Measurements from ENCODE around the gene EPB41. TPM values are rescaled to one million over a fixed set of nuclear protein-coding genes. Genes with fewer than 3 reads are reported as not detected.

The EPB41 gene
- total and polyA plus RNA-seq, 9 of the 15 experiments (the other 6 are each of a cell fraction or from before 2014, with no cell fraction given) = 3.7 to 213 (median 141) TPM

GRCh38 chr1:28973596-28974421, 59.4 kb downstream of the EPB41 start:
- H3K9me3 ChIP-seq (replicated peaks; ENCODE audit: control insufficient read depth, insufficient read depth, low read depth, low read length) = no peaks in the 10 kb centered on the region
- H3K4me3 ChIP-seq = no peak overlapping the region
- ChIA-PET POLR2A (interaction anchor here (0.6 to 2.4 kb wide), 6 partner anchors 10 to 39 kb away, joined by 3 to 8 read pairs (median 4); no protein-coding TSS in a partner anchor), CTCF (ENCODE audit: low intra/inter-chr PET ratio) (no interaction called here)
- peaks cover 24% of the 10 kb centered on the region; the same call in 2 of the 3 replicates for H3K36me3 ChIP-seq (ENCODE audit: control insufficient read depth, insufficient read depth, low read length)
- 23% methylated on average over 3 of the region's 3 CpGs for WGBS (ENCODE audit: insufficient coverage, low coverage, missing lambda C conversion rate)
- intact Hi-C loops (cut with micrococcal nuclease) = no loop called here
- DNase-seq (ENCODE audit: extremely low read depth in 1 of 4, low spot score in 3 of 4) = no peak
- H3K4me2 ChIP-seq (ENCODE audit: insufficient read depth, low read length) = no peak overlapping the region
- no peak for ATAC-seq
- no peaks in the 10 kb centered on the region for H4K20me1 ChIP-seq (replicated peaks; ENCODE audit: control insufficient read depth, insufficient read depth, low read length)
- no peak for FAIRE-seq
- no TSS peak for BruUV-seq (replicated peaks)
- H3K4me1 ChIP-seq (replicated peaks in 1 of 2; ENCODE audit: control insufficient read depth in 2 of 2, insufficient read depth in 2 of 2, low read length in 2 of 2) = peaks cover 7 to 27% of the 10 kb centered on the region in 2 experiments; a peak in 2 of 5 replicates
- no peaks in the 10 kb centered on the region for H3K9me1 ChIP-seq (ENCODE audit: control insufficient read depth, insufficient read depth, low read length)
- peak overlapping the region; percentile 1; the same call in 2 of the 3 replicates for H3K27ac ChIP-seq (ENCODE audit: extremely low read depth, low read depth, low read length)
- no peak overlapping the region for H3K9ac ChIP-seq (ENCODE audit: insufficient read depth in 1 of 2, low read depth in 2 of 2, low read length in 2 of 2)
- no peak overlapping the region for H2AFZ ChIP-seq (ENCODE audit: low read depth, low read length)
- no peaks in the 10 kb centered on the region for H3K27me3 ChIP-seq (ENCODE audit: control insufficient read depth in 2 of 2, insufficient read depth in 2 of 2, low read length in 2 of 2)
- H3K79me2 ChIP-seq (ENCODE audit: control insufficient read depth, insufficient read depth, low read length) = peaks cover 86% of the 10 kb centered on the region
- in situ Hi-C loops (cut with MboI) = no loop called here
- TF ChIP-seq CEBPG (CRISPR knock-in tag; IDR thresholded peaks at IDR 0.05) (no peak), CEBPG (tag; conservative IDR thresholded peaks at IDR 0.05 in 1 of 2, IDR thresholded peaks at IDR 0.05 in 1 of 2) (peak; percentile 80 to 91), ZNF121 (CRISPR knock-in tag; conservative IDR thresholded peaks at IDR 0.05) (peak; percentile 45), THRA (IDR thresholded peaks at IDR 0.05) (0 out of 2 replicates have a peak, but pooled peaks have one; percentile 17), CHD7 (IDR thresholded peaks at IDR 0.05; ENCODE audit: low read depth, low read length) (no peak), ADNP (tag; IDR thresholded peaks at IDR 0.05) (no peak), EP400 (IDR thresholded peaks at IDR 0.05) (no peak)
